ENCODE results near the gene MINDY1. TPM values are rescaled to one million over a fixed set of nuclear protein-coding genes. Genes with fewer than 3 reads are reported as not detected.

Gene MINDY1
- total and polyA plus RNA-seq, 2 experiments from 2014 or later, result 5.8 to 18.5 TPM

DNA sequence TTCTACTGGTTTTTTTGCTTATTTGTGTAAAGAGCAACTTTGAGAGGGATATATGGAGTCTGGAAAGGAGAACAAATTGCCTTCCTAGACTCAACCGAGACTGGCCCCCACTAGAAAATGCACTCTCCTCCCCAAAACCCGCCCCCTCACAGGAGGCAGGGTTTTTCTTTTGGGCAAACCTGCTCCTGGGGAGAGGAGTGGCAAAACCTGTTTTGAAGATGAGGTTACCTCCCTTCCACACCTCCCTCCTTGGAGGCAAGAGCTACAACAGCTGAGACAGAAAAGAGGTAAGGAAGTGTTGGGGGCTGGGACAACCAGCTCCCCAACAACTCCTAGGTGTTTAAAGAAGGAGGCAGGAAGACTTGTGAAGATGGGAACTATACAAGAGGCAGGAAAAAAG, 29.7 kb upstream of the MINDY1 start, which contains the start of gene BNIPL:
BNIPL (plus strand) TSS at position 231 of the 400 bp plus-strand sequence; CDS start at position 371, 140 bp downstream.
- no peak for DNase-seq (ENCODE audit: low spot score)
- no peaks in the 10 kb centered on the region for H4K20me1 ChIP-seq (ENCODE audit: insufficient read depth, poor library complexity, severe bottlenecking)
- H3K79me2 ChIP-seq, result no peaks in the 10 kb centered on the region
- H3K4me3 ChIP-seq, result no peak within 1 kb of the TSS
- H3K4me1 ChIP-seq (ENCODE audit: insufficient read depth), result no peaks in the 10 kb centered on the region
- TF ChIP-seq, protein P1, sequence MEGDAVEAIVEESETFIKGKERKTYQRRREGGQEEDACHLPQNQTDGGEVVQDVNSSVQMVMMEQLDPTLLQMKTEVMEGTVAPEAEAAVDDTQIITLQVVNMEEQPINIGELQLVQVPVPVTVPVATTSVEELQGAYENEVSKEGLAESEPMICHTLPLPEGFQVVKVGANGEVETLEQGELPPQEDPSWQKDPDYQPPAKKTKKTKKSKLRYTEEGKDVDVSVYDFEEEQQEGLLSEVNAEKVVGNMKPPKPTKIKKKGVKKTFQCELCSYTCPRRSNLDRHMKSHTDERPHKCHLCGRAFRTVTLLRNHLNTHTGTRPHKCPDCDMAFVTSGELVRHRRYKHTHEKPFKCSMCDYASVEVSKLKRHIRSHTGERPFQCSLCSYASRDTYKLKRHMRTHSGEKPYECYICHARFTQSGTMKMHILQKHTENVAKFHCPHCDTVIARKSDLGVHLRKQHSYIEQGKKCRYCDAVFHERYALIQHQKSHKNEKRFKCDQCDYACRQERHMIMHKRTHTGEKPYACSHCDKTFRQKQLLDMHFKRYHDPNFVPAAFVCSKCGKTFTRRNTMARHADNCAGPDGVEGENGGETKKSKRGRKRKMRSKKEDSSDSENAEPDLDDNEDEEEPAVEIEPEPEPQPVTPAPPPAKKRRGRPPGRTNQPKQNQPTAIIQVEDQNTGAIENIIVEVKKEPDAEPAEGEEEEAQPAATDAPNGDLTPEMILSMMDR (IDR thresholded peaks at IDR 0.05; ENCODE audit: poor library complexity), result no peak
- TF ChIP-seq EZH2 (IDR thresholded peaks at IDR 0.05; ENCODE audit: borderline replicate concordance) (no peak), EZH2phosphoT487 (IDR thresholded peaks at IDR 0.05; ENCODE audit: low read depth, severe bottlenecking, unreplicated experiment) (no peak)
- WGBS (ENCODE audit: low lambda C conversion rate, missing lambda C conversion rate), result 47% methylated on average over 2 of the region's 2 CpGs
- no peak within 1 kb of the TSS for H3K27ac ChIP-seq
- no peaks in the 10 kb centered on the region for H3K9me2 ChIP-seq (replicated peaks; ENCODE audit: insufficient read depth)
- no peaks in the 10 kb centered on the region for H3K36me3 ChIP-seq (replicated peaks; ENCODE audit: insufficient read depth, low read depth)
- H3K27me3 ChIP-seq, result no peaks in the 10 kb centered on the region
- no peaks in the 10 kb centered on the region for H3K9me3 ChIP-seq (ENCODE audit: low read depth)
- no peak within 1 kb of the TSS for H3K4me2 ChIP-seq
- H2AFZ ChIP-seq, result no peak within 1 kb of the TSS

DNA sequence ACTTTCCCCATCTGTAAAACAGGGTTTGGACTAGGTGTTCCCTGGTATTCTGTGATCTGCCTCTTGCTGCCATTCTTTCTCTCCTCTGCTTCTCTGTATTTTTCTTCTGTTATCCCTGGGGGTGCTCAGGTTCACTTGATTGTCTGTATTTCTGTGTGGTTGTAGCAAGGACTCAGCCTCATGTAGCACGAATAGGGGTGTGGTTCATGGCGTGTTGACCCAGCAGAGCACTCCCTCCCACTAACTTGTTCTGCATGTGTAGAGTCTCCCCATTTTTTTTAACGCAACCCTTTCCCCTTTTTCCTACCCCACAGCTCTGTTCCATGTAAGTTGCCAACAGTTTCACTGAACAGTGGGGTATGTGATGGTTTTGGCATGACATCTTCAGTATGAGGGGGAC, 28.5 kb upstream of the MINDY1 start:
- H3K9me3 ChIP-seq (ENCODE audit: low read depth), result no peaks in the 10 kb centered on the region
- TF ChIP-seq, protein P1 (IDR thresholded peaks at IDR 0.05; ENCODE audit: poor library complexity), result no peak
- TF ChIP-seq EZH2phosphoT487 (IDR thresholded peaks at IDR 0.05; ENCODE audit: low read depth, severe bottlenecking, unreplicated experiment) (no peak), EZH2 (IDR thresholded peaks at IDR 0.05; ENCODE audit: borderline replicate concordance) (no peak)
- no peak overlapping the region for H2AFZ ChIP-seq
- no peaks in the 10 kb centered on the region for H3K4me1 ChIP-seq (ENCODE audit: insufficient read depth)
- H3K79me2 ChIP-seq, result no peaks in the 10 kb centered on the region
- no peaks in the 10 kb centered on the region for H3K9me2 ChIP-seq (replicated peaks; ENCODE audit: insufficient read depth)
- H3K36me3 ChIP-seq (replicated peaks; ENCODE audit: insufficient read depth, low read depth), result no peaks in the 10 kb centered on the region
- H4K20me1 ChIP-seq (ENCODE audit: insufficient read depth, poor library complexity, severe bottlenecking), result no peaks in the 10 kb centered on the region
- no peak overlapping the region for H3K27ac ChIP-seq
- DNase-seq (ENCODE audit: low spot score), result no peak
- H3K27me3 ChIP-seq, result no peaks in the 10 kb centered on the region
- H3K4me2 ChIP-seq, result no peak overlapping the region
- H3K4me3 ChIP-seq, result no peak overlapping the region
- WGBS (ENCODE audit: low lambda C conversion rate, missing lambda C conversion rate), result 98% methylated on average over 3 of the region's 3 CpGs

DNA sequence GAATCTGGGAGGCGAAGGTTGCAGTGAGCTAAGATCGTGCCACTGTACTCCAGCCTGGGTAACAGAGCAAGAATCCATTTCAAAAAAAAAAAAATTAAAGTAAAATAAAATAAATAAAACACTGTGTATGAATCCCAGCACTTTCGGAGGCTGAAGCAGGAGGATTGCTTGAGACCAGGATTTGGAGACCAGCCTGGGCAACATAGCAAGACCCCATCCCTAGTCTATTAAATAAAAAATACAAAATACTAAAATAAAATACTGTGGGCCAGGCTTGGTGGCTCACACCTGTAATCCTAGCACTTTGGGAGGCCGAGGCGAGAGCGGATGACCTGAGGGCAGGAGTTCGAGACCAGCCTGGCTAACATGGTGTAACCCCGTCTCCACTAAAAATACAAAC, 25.5 kb upstream of the MINDY1 start:
- Histone ChIP-seq H3K4me1 (ENCODE audit: insufficient read depth) (no peaks in the 10 kb centered on the region), H3K4me2 (no peak overlapping the region), H3K4me3 (no peak overlapping the region), H3K27ac (no peak overlapping the region), H2AFZ (no peak overlapping the region), H3K36me3 (replicated peaks; ENCODE audit: insufficient read depth, low read depth) (no peaks in the 10 kb centered on the region), H3K9me3 (ENCODE audit: low read depth) (no peaks in the 10 kb centered on the region), H3K9me2 (replicated peaks; ENCODE audit: insufficient read depth) (no peaks in the 10 kb centered on the region), H3K27me3 (no peaks in the 10 kb centered on the region), H3K79me2 (no peaks in the 10 kb centered on the region), H4K20me1 (ENCODE audit: insufficient read depth, poor library complexity, severe bottlenecking) (no peaks in the 10 kb centered on the region)
- TF ChIP-seq EZH2phosphoT487 (IDR thresholded peaks at IDR 0.05; ENCODE audit: low read depth, severe bottlenecking, unreplicated experiment) (no peak), EZH2 (IDR thresholded peaks at IDR 0.05; ENCODE audit: borderline replicate concordance) (no peak)
- TF ChIP-seq, protein P1 (IDR thresholded peaks at IDR 0.05; ENCODE audit: poor library complexity), result no peak
- DNase-seq (ENCODE audit: low spot score), result no peak
- WGBS (ENCODE audit: low lambda C conversion rate, missing lambda C conversion rate), result 95% methylated on average over 8 of the region's 8 CpGs

DNA sequence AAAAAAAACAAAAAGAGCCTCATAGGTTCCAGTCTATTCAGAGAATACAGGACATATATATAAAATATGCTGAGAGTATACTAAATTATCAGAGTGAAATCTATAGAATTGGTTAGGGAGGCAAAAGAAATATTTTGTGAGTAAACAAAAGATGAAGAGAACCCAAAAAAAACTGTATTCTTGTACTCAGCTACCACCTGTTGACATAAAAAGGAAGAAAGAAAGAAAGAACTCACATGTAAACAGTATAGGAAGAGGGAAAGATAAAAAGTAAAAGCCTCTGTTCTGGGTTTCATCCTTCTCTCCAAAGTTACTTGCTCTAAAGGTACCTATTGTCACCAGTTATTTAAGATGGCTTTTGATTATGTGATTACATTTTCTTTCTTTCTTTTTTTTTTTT, 19.8 kb upstream of the MINDY1 start:
- H3K4me2 ChIP-seq, result no peak overlapping the region
- no peaks in the 10 kb centered on the region for H3K9me3 ChIP-seq (ENCODE audit: low read depth)
- H4K20me1 ChIP-seq (ENCODE audit: insufficient read depth, poor library complexity, severe bottlenecking), result no peaks in the 10 kb centered on the region
- H3K4me3 ChIP-seq, result no peak overlapping the region
- no peak overlapping the region for H3K27ac ChIP-seq
- TF ChIP-seq, protein P1 (IDR thresholded peaks at IDR 0.05; ENCODE audit: poor library complexity), result no peak
- no peak for TF ChIP-seq EZH2 (IDR thresholded peaks at IDR 0.05; ENCODE audit: borderline replicate concordance)
- TF ChIP-seq EZH2phosphoT487 (IDR thresholded peaks at IDR 0.05; ENCODE audit: low read depth, severe bottlenecking, unreplicated experiment), result no peak
- H3K79me2 ChIP-seq, result no peaks in the 10 kb centered on the region
- H3K27me3 ChIP-seq, result no peaks in the 10 kb centered on the region
- H3K4me1 ChIP-seq (ENCODE audit: insufficient read depth), result no peaks in the 10 kb centered on the region
- no peak overlapping the region for H2AFZ ChIP-seq
- H3K9me2 ChIP-seq (replicated peaks; ENCODE audit: insufficient read depth), result no peaks in the 10 kb centered on the region
- DNase-seq (ENCODE audit: low spot score), result no peak
- H3K36me3 ChIP-seq (replicated peaks; ENCODE audit: insufficient read depth, low read depth), result no peaks in the 10 kb centered on the region
